Effector memory CD8-positive, alpha-beta T cell (primary cell): Measurements from ENCODE around the gene POLR2F.
A peak's percentile ranks its signal among the peaks of the same experiment; 100 is the strongest.

Experiments used
- ATAC-seq: fragments of 150-1000 bp; cut with Tn5 transposase; replicated peaks from 2 replicates; pipeline ENCODE4 v1.10.0; 2021; ENCODE audit warnings: mild to moderate bottlenecking, moderate library complexity
- DNase-seq, 3 experiments: peaks; one replicate each; pipeline ENCODE4 v3.0.0; 2021
- H3K27ac Mint-ChIP-seq, 2 donors: one replicate each; pipeline ENCODE4 v1.8.0; 2022; ENCODE audit warnings: mild to moderate bottlenecking in 2 of 2, mixed read lengths in 2 of 2, moderate library complexity in 2 of 2
- H3K27me3 Mint-ChIP-seq, 2 donors: one replicate each; pipeline ENCODE4 v1.8.0; 2022; ENCODE audit warnings: mixed read lengths in 2 of 2
- H3K36me3 Mint-ChIP-seq: one replicate; pipeline ENCODE4 v1.8.0; 2022; ENCODE audit warnings: mild to moderate bottlenecking, moderate library complexity, mixed read lengths; ENCODE audit not compliant: insufficient read depth
- H3K4me1 Mint-ChIP-seq, 2 donors: one replicate each; pipeline ENCODE4 v1.8.0; 2022; ENCODE audit warnings: low read depth in 2 of 2, mixed read lengths in 2 of 2
- H3K4me3 Mint-ChIP-seq, 2 donors: one replicate each; pipeline ENCODE4 v1.8.0; 2022; ENCODE audit warnings: mild to moderate bottlenecking in 2 of 2, mixed read lengths in 2 of 2, moderate library complexity in 2 of 2
- H3K9me3 Mint-ChIP-seq, 2 donors: one replicate each; pipeline ENCODE4 v1.8.0; 2022; ENCODE audit warnings: mixed read lengths in 2 of 2

Gene POLR2F

DNA sequence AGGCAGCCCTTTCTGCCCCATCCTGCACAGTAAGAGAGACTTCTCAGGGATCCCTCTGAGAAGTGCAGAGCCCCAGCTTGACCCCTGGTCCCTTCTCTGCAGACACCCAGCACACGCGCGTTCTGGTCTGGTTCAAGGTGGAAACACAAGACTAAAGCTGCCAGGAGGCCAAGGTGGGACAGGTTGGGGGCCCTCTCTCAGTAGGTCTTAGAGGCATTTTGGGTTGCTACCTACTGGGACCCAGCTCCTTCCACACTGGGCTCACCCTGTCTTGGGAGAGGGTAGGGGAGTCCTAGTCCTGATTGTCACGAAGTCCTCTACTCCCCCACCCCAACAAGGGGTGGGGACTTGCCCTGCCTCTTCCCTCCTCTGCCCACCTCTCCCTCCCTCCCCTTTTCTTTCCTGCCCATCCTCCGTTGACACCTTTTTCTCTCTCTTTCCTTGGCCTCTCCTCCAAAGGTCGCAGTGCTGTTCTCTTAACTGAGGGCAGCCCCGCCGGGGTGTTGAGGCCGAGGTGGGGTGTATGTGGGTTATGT, 31.6 kb downstream of the POLR2F start:
- Mint-ChIP-seq H3K9me3 (no peaks in the 10 kb centered on the region), H3K27ac (peak overlapping the region in 1 of 2 donors; percentile 28), H3K27me3 (no peaks in the 10 kb centered on the region), H3K4me3 (no peak overlapping the region), H3K36me3 (peaks cover 7% of the 10 kb centered on the region), H3K4me1 (no peaks in the 10 kb centered on the region)
- DNase-seq (no peak), ATAC-seq (no peak)

DNA sequence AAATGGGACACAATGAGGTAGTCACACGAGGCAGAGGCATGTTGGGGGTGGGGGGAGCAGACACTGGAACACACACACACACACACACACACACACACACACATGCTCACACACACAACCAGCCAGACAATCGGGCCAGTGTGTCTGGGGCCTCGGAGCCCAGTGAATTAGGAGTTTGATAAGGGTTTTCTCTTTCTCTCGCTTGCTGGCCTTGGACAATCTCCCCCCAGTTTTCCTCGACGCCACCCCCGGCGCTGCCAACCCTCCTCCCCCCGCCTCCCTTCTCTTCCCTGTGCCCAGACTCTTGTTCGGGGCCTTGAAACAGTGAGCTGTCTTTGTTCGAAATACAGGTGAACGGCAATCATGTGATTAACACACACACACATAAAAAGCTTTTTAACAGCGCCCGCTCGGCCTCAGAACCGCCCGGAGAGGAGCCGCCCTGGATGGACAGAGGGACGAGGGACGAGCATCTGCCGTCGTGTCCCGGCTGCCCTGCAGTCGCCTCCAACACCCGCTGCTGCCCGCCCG, 32.3 kb downstream of the POLR2F start:
- no peaks in the 10 kb centered on the region for H3K27me3 Mint-ChIP-seq
- peak overlapping the region in 1 of 2 donors; percentile 28 for H3K27ac Mint-ChIP-seq
- no peak for DNase-seq
- no peaks in the 10 kb centered on the region for H3K4me1 Mint-ChIP-seq
- H3K4me3 Mint-ChIP-seq: no peak overlapping the region
- ATAC-seq: no peak
- H3K36me3 Mint-ChIP-seq: peaks cover 7% of the 10 kb centered on the region
- H3K9me3 Mint-ChIP-seq: no peaks in the 10 kb centered on the region

DNA sequence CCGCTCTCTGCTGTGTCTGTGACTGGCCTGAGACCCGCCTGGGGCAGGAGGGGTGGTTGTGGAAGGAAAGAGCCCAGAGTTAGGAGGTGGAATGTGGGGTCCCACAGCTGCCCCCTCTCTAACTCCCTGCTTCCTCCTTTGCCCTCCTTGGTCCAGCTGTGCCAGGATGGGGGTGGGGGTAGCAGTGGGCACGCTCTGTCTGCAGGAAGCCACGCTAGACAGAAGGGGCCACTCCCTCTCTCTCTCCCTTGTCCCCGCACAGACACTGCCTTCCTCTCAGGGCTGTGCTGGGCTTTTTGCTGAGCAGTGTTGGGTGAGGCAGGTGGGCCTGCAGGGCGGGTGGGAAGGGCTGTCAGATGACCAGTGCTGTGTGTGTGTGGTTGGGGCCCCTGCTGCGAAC, 32.9 kb downstream of the POLR2F start:
- Mint-ChIP-seq H3K4me3 (no peak overlapping the region), H3K9me3 (no peaks in the 10 kb centered on the region), H3K36me3 (peaks cover 7% of the 10 kb centered on the region), H3K27me3 (no peaks in the 10 kb centered on the region), H3K27ac (no peak overlapping the region), H3K4me1 (no peaks in the 10 kb centered on the region)
- no peak for DNase-seq
- no peak for ATAC-seq

DNA sequence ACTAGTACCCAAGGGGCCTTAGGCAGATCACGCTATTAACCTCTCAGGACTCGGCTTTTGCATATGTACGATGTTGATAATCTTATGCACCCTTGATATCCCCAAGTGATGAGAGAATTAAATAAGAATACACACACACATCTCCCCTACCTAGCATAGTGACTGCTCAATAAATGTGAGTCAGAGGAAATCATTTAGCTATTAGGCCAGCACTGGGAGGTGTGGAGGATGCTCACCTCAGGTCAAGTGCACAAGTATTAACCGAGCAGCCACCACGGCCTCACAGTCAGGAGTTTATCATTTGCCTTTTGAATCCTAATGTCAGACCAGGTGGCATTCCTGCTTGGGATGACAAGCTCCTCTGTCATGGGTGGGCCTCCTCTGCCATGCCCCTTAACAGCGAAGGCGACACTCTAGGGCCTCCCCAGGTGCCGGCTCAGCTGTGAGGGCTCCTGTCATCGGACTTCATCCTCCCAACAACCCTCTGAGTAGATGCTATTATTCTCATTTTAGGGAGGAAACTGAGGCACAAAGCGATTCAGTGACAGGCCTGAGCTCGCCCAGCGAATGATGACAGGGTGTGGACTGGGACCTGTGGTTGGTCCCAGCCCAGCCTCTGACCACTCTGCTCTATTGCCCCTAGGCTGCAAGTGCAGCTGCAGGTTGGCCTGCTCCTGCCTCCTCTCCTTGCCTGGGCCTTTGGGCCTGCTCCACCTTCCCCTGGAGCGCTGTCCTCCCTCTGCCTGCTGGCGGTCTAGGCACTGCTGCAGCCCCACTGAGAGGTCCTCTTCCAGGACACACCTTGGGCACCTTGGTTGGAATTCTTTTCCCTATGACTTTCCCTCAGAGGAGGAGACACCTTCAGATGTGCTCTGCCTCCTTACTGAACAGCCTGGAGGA, 35.9 kb downstream of the POLR2F start:
- Mint-ChIP-seq H3K4me1 (peaks cover 14 to 18% of the 10 kb centered on the region in 2 donors), H3K27ac (peak overlapping the region; percentile 25 to 49), H3K4me3 (no peak overlapping the region), H3K9me3 (no peaks in the 10 kb centered on the region), H3K36me3 (no peaks in the 10 kb centered on the region), H3K27me3 (no peaks in the 10 kb centered on the region)
- DNase-seq (no peak), ATAC-seq (no peak)

DNA sequence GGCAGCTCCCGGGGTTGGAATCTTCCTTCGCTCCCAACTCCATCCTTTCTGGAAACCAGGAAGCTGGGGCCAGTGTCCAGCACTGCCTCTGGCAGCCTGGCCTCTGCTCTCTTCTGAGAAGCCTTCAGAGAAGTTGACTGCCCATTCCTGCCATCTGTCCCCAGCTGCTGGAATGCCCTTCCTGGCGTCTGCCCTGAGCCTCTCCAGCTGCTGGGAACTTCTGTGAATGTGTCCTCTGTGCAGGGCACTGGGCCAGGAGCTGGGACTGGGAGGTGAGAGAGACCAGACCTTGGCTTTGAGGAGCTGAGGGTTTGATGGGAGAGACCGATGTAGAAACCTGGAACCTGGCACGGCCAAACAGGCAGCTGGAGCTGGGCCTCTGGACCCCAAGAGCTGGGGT, 36.8 kb downstream of the POLR2F start:
- H3K4me3 Mint-ChIP-seq: no peak overlapping the region
- no peaks in the 10 kb centered on the region for H3K36me3 Mint-ChIP-seq
- no peak for ATAC-seq
- DNase-seq: no peak
- H3K9me3 Mint-ChIP-seq: no peaks in the 10 kb centered on the region
- peaks cover 20 to 22% of the 10 kb centered on the region in 2 donors for H3K4me1 Mint-ChIP-seq
- no peaks in the 10 kb centered on the region for H3K27me3 Mint-ChIP-seq
- H3K27ac Mint-ChIP-seq: no peak overlapping the region

DNA sequence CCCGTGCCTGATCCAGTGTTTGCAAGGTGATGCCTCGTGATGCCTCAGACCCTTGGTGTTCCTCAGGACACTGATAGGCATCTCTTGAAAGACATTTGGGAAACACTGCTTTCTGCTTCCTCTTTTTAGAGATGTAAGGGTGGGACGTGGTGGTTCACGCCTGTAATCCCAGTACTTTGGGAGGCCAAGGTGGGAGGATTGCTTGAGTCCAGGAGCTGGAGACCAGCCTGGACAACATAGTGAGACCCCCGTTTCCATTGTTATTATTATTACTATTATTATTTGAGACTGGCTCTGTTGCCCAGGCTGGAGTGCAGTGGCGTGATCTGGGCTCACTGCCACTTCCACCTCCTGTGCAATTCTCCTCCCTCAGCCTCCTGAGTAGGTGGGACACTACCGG, 37.4 kb downstream of the POLR2F start:
- no peak for ATAC-seq
- no peak for DNase-seq
- Mint-ChIP-seq H3K4me3 (no peak overlapping the region), H3K9me3 (no peaks in the 10 kb centered on the region), H3K27ac (no peak overlapping the region), H3K36me3 (no peaks in the 10 kb centered on the region), H3K4me1 (peaks cover 25 to 28% of the 10 kb centered on the region in 2 donors), H3K27me3 (no peaks in the 10 kb centered on the region)

DNA sequence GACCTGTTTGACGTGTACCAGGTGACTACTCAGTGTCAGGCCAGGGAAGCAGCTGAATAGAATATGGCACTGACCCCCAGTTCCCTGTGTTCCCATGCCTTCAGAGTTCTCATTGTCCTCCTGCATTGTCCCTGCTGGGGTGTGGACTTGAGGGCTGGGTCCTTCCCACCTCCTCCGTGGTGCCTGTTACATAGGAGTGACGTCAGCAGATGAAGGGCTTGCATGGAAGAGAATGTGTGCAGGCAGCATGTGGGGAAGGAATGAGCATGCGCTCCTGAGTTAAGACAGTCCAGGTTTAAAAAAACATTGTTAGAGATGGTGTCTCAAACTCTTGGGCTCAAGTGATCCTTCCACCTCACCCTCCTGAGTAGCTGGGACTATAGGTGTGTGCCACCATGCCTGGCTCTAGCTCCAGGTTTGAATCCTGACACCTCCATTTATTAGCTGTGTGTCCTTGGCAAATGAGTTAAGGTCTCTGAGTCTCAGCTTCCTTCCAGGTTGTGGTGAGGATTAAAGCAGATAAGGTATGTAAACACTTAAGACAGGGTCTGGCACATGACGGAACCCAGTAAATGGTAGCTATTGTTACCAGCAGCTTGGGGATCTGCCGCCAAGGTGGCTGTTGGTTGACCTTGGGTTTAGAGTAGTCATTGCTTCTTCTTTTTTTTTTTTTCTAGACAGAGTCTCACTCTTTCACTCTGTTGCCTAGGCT, 38.4 kb downstream of the POLR2F start:
- Mint-ChIP-seq H3K4me3 (no peak overlapping the region), H3K36me3 (no peaks in the 10 kb centered on the region), H3K4me1 (peaks cover 35 to 37% of the 10 kb centered on the region in 2 donors), H3K27ac (no peak overlapping the region), H3K27me3 (no peaks in the 10 kb centered on the region), H3K9me3 (no peaks in the 10 kb centered on the region)
- ATAC-seq: no peak
- no peak for DNase-seq

DNA sequence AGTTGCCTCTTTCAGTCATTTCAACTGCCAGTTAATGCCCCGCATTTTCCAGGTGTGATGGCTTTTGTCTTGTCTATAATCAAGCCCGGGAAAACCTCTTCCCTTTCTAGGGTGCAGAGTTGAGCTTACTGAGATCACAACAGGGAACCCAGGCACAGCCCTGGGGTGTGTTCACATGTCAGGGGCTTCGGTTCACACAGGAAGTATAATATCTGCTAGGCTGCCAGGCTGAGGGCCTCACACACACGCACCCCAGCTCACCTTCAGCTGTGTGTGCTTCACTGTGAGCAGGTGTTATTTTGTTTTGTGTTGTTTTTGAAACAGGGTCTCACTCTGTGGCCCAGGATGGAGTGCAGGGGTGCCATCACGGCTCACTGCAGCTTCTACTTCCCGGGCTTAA, 40.5 kb downstream of the POLR2F start:
- DNase-seq: peak; percentile 34 to 48 (median 43)
- Mint-ChIP-seq H3K27ac (peak overlapping the region; percentile 87 to 92), H3K4me1 (peaks cover 45 to 54% of the 10 kb centered on the region in 2 donors), H3K36me3 (no peaks in the 10 kb centered on the region), H3K27me3 (no peaks in the 10 kb centered on the region), H3K9me3 (no peaks in the 10 kb centered on the region), H3K4me3 (peak overlapping the region; percentile 45 to 51)
- ATAC-seq: peak; percentile 99

DNA sequence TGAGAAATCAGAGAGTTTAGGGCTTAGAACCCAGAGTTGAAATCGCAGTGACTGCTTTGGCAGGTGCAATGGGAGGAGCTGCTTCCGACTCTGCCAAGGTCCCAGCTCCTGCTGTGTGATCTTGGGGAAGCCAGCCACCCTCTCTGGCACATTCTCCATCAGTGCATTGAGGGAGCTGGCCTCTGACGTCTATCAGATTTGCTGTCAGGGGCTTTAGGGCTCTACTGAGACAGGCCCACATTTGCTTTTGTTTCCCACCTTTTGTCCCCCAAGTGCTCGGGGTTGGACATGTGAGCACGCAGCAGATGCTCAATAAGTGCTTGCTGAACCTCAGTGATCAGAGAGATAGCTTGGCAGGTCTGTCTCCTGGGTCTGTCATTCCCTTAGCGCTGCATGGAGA, 41.5 kb downstream of the POLR2F start:
- Mint-ChIP-seq H3K27ac (peak overlapping the region; percentile 97), H3K4me1 (peaks cover 46 to 62% of the 10 kb centered on the region in 2 donors), H3K9me3 (no peaks in the 10 kb centered on the region), H3K36me3 (no peaks in the 10 kb centered on the region), H3K27me3 (no peaks in the 10 kb centered on the region), H3K4me3 (peak overlapping the region; percentile 56 to 64)
- DNase-seq (no peak), ATAC-seq (no peak)

DNA sequence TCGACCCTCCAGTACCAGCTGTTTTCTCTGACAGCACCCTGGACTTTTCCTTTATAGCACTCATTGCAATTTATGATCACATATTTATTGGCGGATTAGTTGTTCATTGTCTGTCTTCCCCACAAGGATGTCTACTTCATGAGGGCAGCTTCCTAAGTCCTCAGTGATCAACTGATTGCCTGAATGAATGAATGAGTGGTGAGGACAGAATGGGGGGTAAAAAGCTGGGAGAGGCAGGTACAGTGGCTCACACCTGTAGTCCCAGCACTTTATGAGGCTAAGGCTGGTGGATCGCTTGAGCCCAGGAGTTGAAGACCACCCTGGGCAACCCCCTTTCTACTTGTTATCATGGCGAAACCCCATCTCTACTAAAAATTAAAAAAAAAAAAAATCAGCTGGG, 42.0 kb downstream of the POLR2F start:
- Mint-ChIP-seq H3K9me3 (no peaks in the 10 kb centered on the region), H3K36me3 (no peaks in the 10 kb centered on the region), H3K4me3 (peak overlapping the region; percentile 56 to 64), H3K27ac (peak overlapping the region; percentile 97), H3K4me1 (peaks cover 51 to 66% of the 10 kb centered on the region in 2 donors), H3K27me3 (no peaks in the 10 kb centered on the region)
- ATAC-seq (no peak), DNase-seq (no peak)

DNA sequence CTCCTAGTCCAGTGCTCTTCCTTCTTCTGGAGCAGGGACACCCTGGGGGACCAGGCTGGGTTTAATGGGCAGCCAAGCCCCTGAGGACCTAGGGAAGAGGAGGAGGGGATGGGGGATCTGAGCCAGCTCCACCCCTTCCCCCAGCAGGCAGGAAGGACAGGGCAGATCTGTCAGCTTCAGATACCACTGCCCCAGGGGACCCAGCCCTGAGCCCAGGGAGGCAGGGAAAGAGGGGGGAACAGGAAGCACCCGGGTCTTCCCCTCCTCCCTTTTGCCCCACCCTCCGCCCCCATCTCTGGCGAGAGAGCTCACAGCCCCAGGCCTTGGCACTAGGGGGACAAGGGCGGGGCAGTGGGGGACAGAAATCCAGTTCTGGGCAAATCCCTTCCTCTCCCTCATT, 42.6 kb downstream of the POLR2F start:
- Mint-ChIP-seq H3K27ac (peak overlapping the region; percentile 97), H3K9me3 (no peaks in the 10 kb centered on the region), H3K36me3 (no peaks in the 10 kb centered on the region), H3K4me3 (peak overlapping the region; percentile 56 to 64), H3K4me1 (peaks cover 51 to 69% of the 10 kb centered on the region in 2 donors), H3K27me3 (no peaks in the 10 kb centered on the region)
- ATAC-seq (no peak), DNase-seq (no peak)

DNA sequence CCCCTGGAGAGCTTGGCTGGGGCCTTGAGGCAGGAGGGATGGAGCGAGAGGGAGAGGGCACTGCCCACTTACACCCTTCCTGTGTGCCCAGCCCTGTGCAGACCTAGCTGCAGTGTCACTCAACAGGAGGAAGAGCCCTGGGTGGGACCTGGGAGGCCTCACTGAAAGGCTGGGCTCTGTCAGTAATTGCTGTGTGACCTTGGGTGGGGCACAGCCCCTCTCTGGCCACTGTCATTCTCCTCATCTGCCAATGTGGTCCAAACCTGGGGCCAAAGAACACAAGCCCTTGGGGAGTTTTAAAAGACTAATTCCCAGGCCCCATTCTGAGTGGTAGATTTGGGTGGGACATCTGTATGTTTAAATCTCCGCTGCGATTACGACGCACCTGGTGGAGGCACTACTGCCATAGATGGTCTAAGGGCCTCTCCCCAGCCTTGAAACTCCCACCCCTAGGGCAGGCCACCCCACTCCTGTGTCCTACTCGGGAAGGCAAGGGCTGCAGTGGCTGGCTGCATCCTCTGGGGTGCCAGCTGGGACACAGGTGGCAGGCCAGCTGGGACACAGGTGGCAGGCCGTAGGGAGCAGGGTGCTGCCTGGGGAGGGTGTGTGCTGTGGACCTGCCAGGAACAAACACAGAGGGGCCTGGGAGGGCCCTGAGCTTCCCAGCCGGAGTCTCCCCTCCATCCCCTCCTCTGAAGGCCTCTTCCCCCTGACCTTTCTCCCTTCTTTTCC, 43.2 kb downstream of the POLR2F start:
- Mint-ChIP-seq H3K4me1 (peaks cover 51 to 66% of the 10 kb centered on the region in 2 donors), H3K27ac (peak overlapping the region; percentile 97), H3K4me3 (peak overlapping the region; percentile 49 to 64), H3K9me3 (no peaks in the 10 kb centered on the region), H3K36me3 (no peaks in the 10 kb centered on the region), H3K27me3 (no peaks in the 10 kb centered on the region)
- ATAC-seq (no peak), DNase-seq (no peak)

DNA sequence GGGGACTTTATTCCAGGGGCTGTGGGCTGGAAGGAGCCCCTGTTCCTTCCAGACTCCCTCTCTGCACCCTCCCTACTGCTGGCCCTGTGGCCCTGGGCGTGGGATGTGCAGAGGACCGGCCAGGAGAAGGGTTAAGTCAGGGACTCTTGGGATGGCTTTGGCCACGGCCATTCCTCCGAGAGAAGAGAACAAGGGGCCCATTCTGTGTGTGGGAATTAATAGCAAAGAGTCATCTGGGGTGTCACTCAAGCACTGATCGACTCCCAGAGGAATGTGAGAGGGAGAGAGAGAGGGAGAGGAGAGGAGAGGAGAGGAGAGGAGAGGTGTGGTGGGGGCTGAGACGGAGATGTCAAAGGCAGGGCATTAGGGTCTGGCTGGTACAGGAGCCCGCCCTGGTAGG, 45.0 kb downstream of the POLR2F start:
- no peak for ATAC-seq
- DNase-seq: no peak
- H3K27ac Mint-ChIP-seq: peak overlapping the region; percentile 97
- H3K27me3 Mint-ChIP-seq: no peaks in the 10 kb centered on the region
- peak overlapping the region in 1 of 2 donors; percentile 37 for H3K4me3 Mint-ChIP-seq
- no peaks in the 10 kb centered on the region for H3K9me3 Mint-ChIP-seq
- no peaks in the 10 kb centered on the region for H3K36me3 Mint-ChIP-seq
- peaks cover 41 to 57% of the 10 kb centered on the region in 2 donors for H3K4me1 Mint-ChIP-seq
